Muscle layer of colon (tissue), 2 donors: ENCODE results near the gene COMMD6.
"Not testable (repeated sequence)": the region's sequence is repeated elsewhere in the genome, so short reads cannot be mapped to it uniquely, and the experiment has no call there.

ENCODE experiments used
- H3K27ac ChIP-seq: one replicate; pipeline ENCODE4 v1.7.0; 2013; ENCODE audit warnings: low read depth, mild to moderate bottlenecking, low read length, moderate library complexity
- H3K27me3 ChIP-seq, 2 donors: one replicate each; pipeline ENCODE4 v1.7.0; 2013; ENCODE audit warnings: low read length in 2 of 2, mild to moderate bottlenecking in 2 of 2; ENCODE audit not compliant: insufficient read depth in 2 of 2, control insufficient read depth in 1 of 2
- H3K36me3 ChIP-seq: one replicate; pipeline ENCODE4 v1.7.0; 2013; ENCODE audit warnings: mild to moderate bottlenecking, low read length; ENCODE audit not compliant: insufficient read depth
- H3K4me1 ChIP-seq: one replicate; pipeline ENCODE4 v1.7.0; 2013; ENCODE audit warnings: mild to moderate bottlenecking, low read length; ENCODE audit not compliant: insufficient read depth
- H3K4me3 ChIP-seq, 2 donors: one replicate each; pipeline ENCODE4 v1.7.0; 2013; ENCODE audit warnings: low read length in 2 of 2, low read depth in 1 of 2, mild to moderate bottlenecking in 1 of 2, moderate library complexity in 1 of 2
- H3K9ac ChIP-seq: one replicate; pipeline ENCODE4 v1.7.0; 2013; ENCODE audit warnings: low read length
- H3K9me3 ChIP-seq: one replicate; pipeline ENCODE4 v1.7.0; 2013; ENCODE audit warnings: mild to moderate bottlenecking, low read length
- donor health status: abdominal sarcoma.
- donor health status: Adenocarcinoma of cecum.

The COMMD6 gene

GRCh38 chr13:75554464-75554863 lies 16.8 kb upstream of the COMMD6 start:
- Histone ChIP-seq H3K27me3 (no peaks in the 10 kb centered on the region), H3K4me3 (no peak overlapping the region), H3K36me3 (no peaks in the 10 kb centered on the region), H3K4me1 (peaks cover 14% of the 10 kb centered on the region), H3K27ac (no peak overlapping the region), H3K9me3 (no peaks in the 10 kb centered on the region), H3K9ac (no peak overlapping the region)

GRCh38 chr13:75550159-75550567 lies 12.5 kb upstream of the COMMD6 start:
- Histone ChIP-seq H3K27ac (no peak overlapping the region), H3K4me1 (peaks cover 7% of the 10 kb centered on the region), H3K9me3 (no peaks in the 10 kb centered on the region), H3K4me3 (peak overlapping the region; percentile 36 to 93), H3K9ac (peak overlapping the region; percentile 82), H3K36me3 (no peaks in the 10 kb centered on the region), H3K27me3 (no peaks in the 10 kb centered on the region)

GRCh38 chr13:75549262-75550158 lies 11.9 kb upstream of the COMMD6 start, which contains the start of gene UCHL3:
Gene UCHL3, plus strand, starts transcription at chr13:75549791. Its CDS starts 30 bp downstream, at chr13:75549821.
- Histone ChIP-seq H3K4me1 (peaks cover 7% of the 10 kb centered on the region), H3K9me3 (no peaks in the 10 kb centered on the region), H3K27ac (peak within 1 kb of the TSS; percentile 36), H3K9ac (peak within 1 kb of the TSS; percentile 82), H3K27me3 (no peaks in the 10 kb centered on the region), H3K36me3 (no peaks in the 10 kb centered on the region), H3K4me3 (peak within 1 kb of the TSS; percentile 36 to 93)

DNA sequence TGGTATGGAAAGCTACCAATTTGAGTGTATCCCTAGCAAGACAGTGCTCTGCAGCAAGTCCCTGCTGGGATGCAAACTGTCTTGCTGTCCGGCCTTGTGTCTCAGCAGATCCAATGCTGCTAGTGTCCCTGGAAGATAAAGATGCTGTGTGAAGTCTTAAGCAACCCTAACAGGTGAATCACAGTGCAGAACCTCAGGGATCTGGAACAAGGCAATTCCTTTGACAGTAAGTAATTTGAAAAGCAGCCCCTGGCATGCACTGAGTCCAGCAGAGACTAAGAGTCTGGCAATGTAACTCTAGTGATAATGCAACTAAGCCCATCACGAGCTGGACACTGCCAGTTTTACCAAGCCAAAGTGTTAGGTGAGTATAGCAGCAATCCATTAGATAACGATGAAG lies 10.3 kb upstream of the COMMD6 start:
- H3K27me3 ChIP-seq = no peaks in the 10 kb centered on the region
- no peaks in the 10 kb centered on the region for H3K36me3 ChIP-seq
- H3K27ac ChIP-seq = no peak overlapping the region
- H3K4me3 ChIP-seq = no peak overlapping the region
- H3K9me3 ChIP-seq = no peaks in the 10 kb centered on the region
- H3K9ac ChIP-seq = no peak overlapping the region
- peaks cover 7% of the 10 kb centered on the region for H3K4me1 ChIP-seq

GRCh38 chr13:75545386-75545785 lies 7.7 kb upstream of the COMMD6 start:
- H3K4me3 ChIP-seq, H3K27ac ChIP-seq, H3K4me1 ChIP-seq, H3K9ac ChIP-seq, H3K27me3 ChIP-seq, H3K9me3 ChIP-seq, H3K36me3 ChIP-seq: not testable (repeated sequence)

DNA sequence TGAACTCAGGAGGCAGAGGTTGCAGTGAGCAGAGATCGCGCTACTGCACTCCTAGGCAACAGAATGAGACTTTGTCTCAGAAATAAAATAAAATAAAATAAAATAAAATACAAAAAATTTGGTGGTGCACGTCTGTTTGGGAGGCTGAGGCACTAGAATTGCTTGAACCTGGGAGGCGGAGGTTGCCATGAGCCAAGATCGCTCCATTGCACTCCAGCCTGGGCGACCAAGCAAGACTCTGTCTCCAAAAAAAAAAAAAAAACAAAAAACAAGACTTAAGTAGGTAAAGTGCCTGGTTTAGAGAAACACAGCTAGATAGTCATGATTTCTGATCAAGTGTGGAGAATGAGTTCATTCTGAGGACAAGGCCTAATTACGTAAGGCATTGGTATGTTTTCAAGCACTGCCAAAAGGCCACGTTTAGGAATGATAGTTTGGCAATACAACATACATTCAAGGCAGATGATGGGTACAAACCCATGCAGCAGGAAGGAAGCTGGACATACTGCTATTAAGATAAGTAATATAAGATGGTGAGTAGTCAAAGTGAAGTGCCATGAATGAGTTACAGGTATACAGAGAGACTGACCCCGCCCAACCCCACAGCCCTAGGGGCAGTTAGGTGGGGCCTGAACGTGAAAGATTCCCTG lies 7.2 kb upstream of the COMMD6 start:
- H3K27ac ChIP-seq = no peak overlapping the region
- no peak overlapping the region for H3K9ac ChIP-seq
- H3K9me3 ChIP-seq = no peaks in the 10 kb centered on the region
- no peaks in the 10 kb centered on the region for H3K36me3 ChIP-seq
- no peaks in the 10 kb centered on the region for H3K4me1 ChIP-seq
- H3K4me3 ChIP-seq = no peak overlapping the region
- H3K27me3 ChIP-seq = no peaks in the 10 kb centered on the region

DNA sequence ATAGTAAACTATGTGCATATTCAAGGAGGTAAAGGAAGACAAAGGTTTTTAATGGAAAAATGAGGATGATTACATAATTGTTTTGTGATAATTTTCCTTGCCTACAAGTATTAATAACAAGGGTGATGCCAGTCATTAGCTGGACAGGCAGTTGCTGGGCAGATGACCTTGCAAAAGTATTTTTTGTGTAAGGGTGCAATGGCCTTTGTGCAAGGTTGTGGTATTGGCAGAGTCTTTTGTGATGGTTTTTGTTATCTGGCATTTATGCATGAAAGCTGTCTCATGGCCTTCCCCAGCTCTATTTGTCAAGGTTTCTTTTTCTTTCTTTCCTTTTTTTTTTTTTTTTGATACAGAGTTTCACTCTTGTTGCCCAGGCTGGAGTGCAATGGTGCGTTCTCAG lies 4.3 kb upstream of the COMMD6 start:
- Histone ChIP-seq H3K4me1 (peaks cover under 1% of the 10 kb centered on the region), H3K4me3 (no peak overlapping the region), H3K9ac (no peak overlapping the region), H3K27ac (no peak overlapping the region), H3K9me3 (no peaks in the 10 kb centered on the region), H3K36me3 (no peaks in the 10 kb centered on the region), H3K27me3 (no peaks in the 10 kb centered on the region)

DNA sequence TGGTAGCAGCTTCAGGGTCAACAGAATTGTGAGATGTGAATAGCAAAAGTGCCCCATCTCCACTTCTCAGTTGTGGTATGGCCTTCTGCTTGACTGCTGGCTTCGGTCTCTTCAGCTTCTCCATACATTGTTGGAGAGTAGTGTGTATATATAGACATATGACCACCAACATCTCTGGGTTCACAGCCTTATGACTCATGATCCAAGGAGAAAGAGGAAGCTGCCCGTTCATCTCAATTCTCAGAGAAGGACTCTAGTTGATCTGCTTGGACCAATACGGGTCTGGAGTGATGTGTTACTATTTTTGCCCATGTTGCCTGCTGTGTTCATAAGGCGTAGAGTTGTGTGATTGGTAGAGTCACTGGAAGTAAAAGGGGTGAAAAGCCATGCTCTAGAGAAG lies 3.6 kb upstream of the COMMD6 start:
- H3K9ac ChIP-seq = no peak overlapping the region
- no peaks in the 10 kb centered on the region for H3K27me3 ChIP-seq
- H3K9me3 ChIP-seq = no peaks in the 10 kb centered on the region
- H3K36me3 ChIP-seq = no peaks in the 10 kb centered on the region
- H3K4me3 ChIP-seq = no peak overlapping the region
- peaks cover 8% of the 10 kb centered on the region for H3K4me1 ChIP-seq
- no peak overlapping the region for H3K27ac ChIP-seq

DNA sequence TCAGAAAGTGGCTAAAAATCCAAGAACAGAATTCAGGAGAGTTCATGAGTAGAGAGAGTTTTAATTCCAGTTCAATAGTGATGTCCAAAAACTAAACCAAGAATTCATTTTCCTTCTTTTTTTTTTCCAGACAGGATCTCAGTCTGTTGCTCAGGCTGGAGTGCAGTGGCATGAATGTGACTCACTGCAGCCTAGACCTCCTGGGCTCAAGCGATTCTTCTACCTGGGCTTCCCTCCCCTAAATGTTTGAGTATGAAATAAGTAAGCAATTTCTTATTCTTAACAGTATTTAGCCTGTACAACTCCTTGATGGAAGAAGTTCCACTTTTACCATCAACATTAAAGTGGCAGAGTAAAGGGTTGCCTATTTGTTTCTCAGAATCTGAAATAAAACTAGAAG lies 3.8 kb downstream of the COMMD6 start:
- Histone ChIP-seq H3K9ac (no peak overlapping the region), H3K4me3 (no peak overlapping the region), H3K9me3 (no peaks in the 10 kb centered on the region), H3K27ac (no peak overlapping the region), H3K27me3 (no peaks in the 10 kb centered on the region), H3K4me1 (peaks cover 16% of the 10 kb centered on the region), H3K36me3 (peaks cover 8% of the 10 kb centered on the region)

DNA sequence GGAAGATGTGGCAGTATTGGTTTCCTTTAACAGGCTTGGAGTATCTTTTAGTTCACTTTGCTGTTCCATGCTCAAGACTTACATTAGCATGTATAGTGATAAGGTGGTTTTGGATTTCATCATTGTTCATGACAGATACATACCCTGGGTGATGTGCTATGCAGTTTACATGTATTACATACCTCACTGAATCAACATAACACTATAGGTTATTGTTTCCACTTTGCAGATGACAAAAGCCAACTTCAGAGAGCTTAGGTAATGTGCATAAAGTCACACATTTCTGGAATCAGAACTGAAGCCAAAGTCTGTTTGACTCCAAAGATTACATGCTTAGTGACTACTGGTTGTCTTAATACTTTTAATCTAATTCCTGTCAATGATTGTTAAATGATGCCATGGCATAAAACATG lies 7.1 kb downstream of the COMMD6 start:
- Histone ChIP-seq H3K9me3 (no peaks in the 10 kb centered on the region), H3K27ac (no peak overlapping the region), H3K4me3 (no peak overlapping the region), H3K4me1 (peaks cover 7% of the 10 kb centered on the region), H3K36me3 (peaks cover 19% of the 10 kb centered on the region), H3K27me3 (no peaks in the 10 kb centered on the region), H3K9ac (no peak overlapping the region)

DNA sequence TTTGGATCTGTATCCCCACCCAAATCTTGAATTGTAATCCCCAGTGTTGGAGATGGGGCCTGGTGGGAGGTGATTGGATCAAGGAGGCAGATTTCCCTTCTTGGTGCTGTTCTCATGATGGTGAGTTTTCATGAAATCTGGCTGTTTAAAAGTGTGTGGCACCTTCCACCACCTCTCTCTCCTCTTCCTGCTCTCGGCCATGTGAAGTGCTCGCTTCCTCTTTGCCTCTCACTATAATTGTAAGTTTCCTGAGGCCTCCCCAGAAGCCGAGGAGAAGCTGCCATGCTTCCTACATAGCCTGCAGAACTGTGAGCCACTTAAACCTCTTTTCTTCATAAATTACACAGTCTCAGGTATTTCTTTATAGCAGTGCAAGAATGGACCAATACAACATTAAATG lies 15.7 kb downstream of the COMMD6 start:
- peaks cover 6% of the 10 kb centered on the region for H3K36me3 ChIP-seq
- no peaks in the 10 kb centered on the region for H3K9me3 ChIP-seq
- H3K4me3 ChIP-seq = no peak overlapping the region
- no peaks in the 10 kb centered on the region for H3K4me1 ChIP-seq
- no peak overlapping the region for H3K9ac ChIP-seq
- H3K27ac ChIP-seq = no peak overlapping the region
- no peaks in the 10 kb centered on the region for H3K27me3 ChIP-seq
